ENCODE measurements around the gene ILKAP. TPM values are rescaled to one million over a fixed set of nuclear protein-coding genes. Genes with fewer than 3 reads are reported as not detected.

ILKAP gene
- total and polyA plus RNA-seq, 2 donors (not counting 1 experiment from before 2014, with no cell fraction given), result 82.5 to 98.6 TPM

DNA sequence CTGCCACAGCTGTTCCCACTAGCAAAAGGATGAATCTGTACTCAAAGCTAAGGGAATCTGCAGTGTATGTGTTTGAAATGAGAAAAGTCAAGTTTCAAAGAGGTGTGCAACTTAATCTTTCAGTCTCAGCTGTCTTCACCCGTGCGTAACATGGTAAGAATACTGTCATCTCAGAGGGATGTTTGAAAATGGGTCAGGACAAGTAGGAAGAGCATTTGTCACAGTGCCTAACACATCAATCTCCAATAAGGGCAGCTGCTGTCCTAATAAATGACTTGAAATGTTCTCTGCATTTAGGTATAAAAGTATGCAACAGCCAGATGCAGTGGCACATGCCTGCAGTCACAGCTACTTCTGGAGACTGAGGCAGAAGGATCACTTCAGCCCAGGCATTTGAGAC is 13.1 kb downstream of the ILKAP start:
- H3K4me2 ChIP-seq (replicated peaks; ENCODE audit: low read depth, low read length, poor library complexity, severe bottlenecking), result no peak overlapping the region
- H3K27ac Mint-ChIP-seq, result no peak overlapping the region
- no CpG with 5 or more reads among the region's 2 CpGs for WGBS (ENCODE audit: insufficient coverage)
- ATAC-seq (ENCODE audit: low read depth) (no peak), DNase-seq (no peak)
- intact Hi-C loops (cut with micrococcal nuclease), result no loop called here
- CTCF ChIA-PET, result no interaction called here
- H2AFZ ChIP-seq (ENCODE audit: insufficient read depth, low read depth, low read length, poor library complexity, severe bottlenecking), result no peak overlapping the region
- POLR2A ChIA-PET, result no interaction called here
- peaks cover 19% of the 10 kb centered on the region for H3K79me2 ChIP-seq (ENCODE audit: control insufficient read depth, insufficient read depth, low read length)
- no peak overlapping the region for H3K4me3 Mint-ChIP-seq
- H3K9ac ChIP-seq (ENCODE audit: low read length), result no peak overlapping the region
- H3K27me3 Mint-ChIP-seq, result no peaks in the 10 kb centered on the region
- no peaks in the 10 kb centered on the region for H3K9me3 Mint-ChIP-seq (ENCODE audit: insufficient read depth)
- no peaks in the 10 kb centered on the region for H3K9me3 ChIP-seq (ENCODE audit: control extremely low read depth in 1 of 3, control insufficient read depth in 2 of 3, insufficient read depth in 1 of 3, low read length in 2 of 3)
- peaks cover 2% of the 10 kb centered on the region for H3K4me1 Mint-ChIP-seq
- H3K36me3 ChIP-seq (replicated peaks in 1 of 2; ENCODE audit: control extremely low read depth in 1 of 2, control insufficient read depth in 1 of 2, extremely low read depth in 1 of 2, insufficient read depth in 2 of 2, low read length in 1 of 2), result peaks cover 8 to 81% of the 10 kb centered on the region in 2 experiments
- no peaks in the 10 kb centered on the region for H3K27me3 ChIP-seq (replicated peaks in 1 of 4; ENCODE audit: control extremely low read depth in 1 of 4, control insufficient read depth in 3 of 4, insufficient read depth in 4 of 4, low read length in 3 of 4)
- H3K4me1 ChIP-seq (ENCODE audit: control insufficient read depth in 2 of 2, insufficient read depth in 2 of 2, low read length in 2 of 2), result no peaks in the 10 kb centered on the region
- no peak overlapping the region for H3K4me3 ChIP-seq (ENCODE audit: control extremely low read depth in 1 of 5, extremely low read depth in 1 of 5, insufficient read depth in 1 of 5, low read depth in 2 of 5, low read length in 4 of 5)
- H4K20me1 ChIP-seq (ENCODE audit: control insufficient read depth, insufficient read depth, low read length, poor library complexity, severe bottlenecking), result peaks cover 30% of the 10 kb centered on the region
- no peak overlapping the region for H3K27ac ChIP-seq (ENCODE audit: low read length in 2 of 2)
- TF ChIP-seq EZH2 (IDR thresholded peaks at IDR 0.05; ENCODE audit: borderline replicate concordance, insufficient read depth, low read depth, low read length, poor library complexity, severe bottlenecking), result no peak
- TF ChIP-seq, protein P1, sequence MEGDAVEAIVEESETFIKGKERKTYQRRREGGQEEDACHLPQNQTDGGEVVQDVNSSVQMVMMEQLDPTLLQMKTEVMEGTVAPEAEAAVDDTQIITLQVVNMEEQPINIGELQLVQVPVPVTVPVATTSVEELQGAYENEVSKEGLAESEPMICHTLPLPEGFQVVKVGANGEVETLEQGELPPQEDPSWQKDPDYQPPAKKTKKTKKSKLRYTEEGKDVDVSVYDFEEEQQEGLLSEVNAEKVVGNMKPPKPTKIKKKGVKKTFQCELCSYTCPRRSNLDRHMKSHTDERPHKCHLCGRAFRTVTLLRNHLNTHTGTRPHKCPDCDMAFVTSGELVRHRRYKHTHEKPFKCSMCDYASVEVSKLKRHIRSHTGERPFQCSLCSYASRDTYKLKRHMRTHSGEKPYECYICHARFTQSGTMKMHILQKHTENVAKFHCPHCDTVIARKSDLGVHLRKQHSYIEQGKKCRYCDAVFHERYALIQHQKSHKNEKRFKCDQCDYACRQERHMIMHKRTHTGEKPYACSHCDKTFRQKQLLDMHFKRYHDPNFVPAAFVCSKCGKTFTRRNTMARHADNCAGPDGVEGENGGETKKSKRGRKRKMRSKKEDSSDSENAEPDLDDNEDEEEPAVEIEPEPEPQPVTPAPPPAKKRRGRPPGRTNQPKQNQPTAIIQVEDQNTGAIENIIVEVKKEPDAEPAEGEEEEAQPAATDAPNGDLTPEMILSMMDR (IDR thresholded peaks at IDR 0.05), result no peak

DNA sequence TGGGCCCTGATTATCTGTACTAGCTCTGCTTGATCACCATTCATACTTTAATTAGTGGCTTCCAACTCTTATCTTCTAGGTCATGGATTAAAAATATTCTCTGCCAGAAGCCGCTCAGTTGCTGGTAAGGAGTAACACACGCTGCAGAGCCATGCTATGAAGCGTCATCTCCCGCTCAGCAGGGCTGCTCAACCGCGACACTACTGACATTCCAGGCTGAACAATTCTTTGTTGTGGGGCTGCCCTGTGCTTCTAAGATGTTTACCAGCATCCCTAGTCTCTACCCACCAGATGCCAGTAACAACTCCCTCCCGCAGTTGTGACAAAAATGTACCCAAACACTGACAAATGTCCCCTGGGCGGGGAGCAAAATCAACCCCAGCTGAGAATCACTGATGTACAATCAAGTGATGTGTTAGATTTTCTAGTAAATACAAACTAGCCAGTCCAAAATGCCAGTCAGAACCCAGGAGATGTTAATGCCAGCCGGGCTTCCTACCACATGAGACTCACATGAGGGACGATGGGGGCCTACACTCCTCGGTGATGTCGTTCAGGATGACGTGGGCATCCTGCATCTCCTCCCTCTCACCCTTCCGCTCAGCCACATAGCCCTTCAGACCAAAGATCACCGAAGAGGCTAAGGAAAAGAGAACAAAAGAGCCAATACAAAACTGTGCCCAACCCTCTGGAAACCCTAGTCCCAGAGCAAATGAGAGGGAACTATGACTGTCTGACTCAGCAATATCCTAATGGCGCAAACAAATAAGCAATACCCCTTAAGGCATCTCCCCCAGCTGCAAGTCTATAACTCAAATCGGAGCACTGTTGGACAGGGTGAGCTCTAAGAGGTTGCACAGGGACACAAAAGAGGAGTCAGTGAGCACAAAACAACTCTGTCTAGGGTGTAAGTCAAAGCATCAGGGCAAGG is 15.6 kb downstream of the ILKAP start:
- 97% methylated on average over 16 of the region's 17 CpGs for WGBS (ENCODE audit: insufficient coverage)
- no peak overlapping the region for H3K4me3 Mint-ChIP-seq
- ATAC-seq (ENCODE audit: low read depth), result no peak
- no peak overlapping the region for H3K27ac Mint-ChIP-seq
- no peaks in the 10 kb centered on the region for H3K27me3 ChIP-seq (replicated peaks in 1 of 4; ENCODE audit: control extremely low read depth in 1 of 4, control insufficient read depth in 3 of 4, insufficient read depth in 4 of 4, low read length in 3 of 4)
- peaks cover 6% of the 10 kb centered on the region for H3K79me2 ChIP-seq (ENCODE audit: control insufficient read depth, insufficient read depth, low read length)
- no peaks in the 10 kb centered on the region for H3K27me3 Mint-ChIP-seq
- no peaks in the 10 kb centered on the region for H3K4me1 Mint-ChIP-seq
- no peak overlapping the region for H3K4me3 ChIP-seq (ENCODE audit: control extremely low read depth in 1 of 5, extremely low read depth in 1 of 5, insufficient read depth in 1 of 5, low read depth in 2 of 5, low read length in 4 of 5)
- ChIA-PET POLR2A (no interaction called here), CTCF (interaction anchor here (1.4 kb wide), 1 partner anchor 67 kb away, joined by 4 read pairs; no protein-coding TSS in a partner anchor)
- peaks cover 19% of the 10 kb centered on the region for H4K20me1 ChIP-seq (ENCODE audit: control insufficient read depth, insufficient read depth, low read length, poor library complexity, severe bottlenecking)
- H3K9me3 ChIP-seq (ENCODE audit: control extremely low read depth in 1 of 3, control insufficient read depth in 2 of 3, insufficient read depth in 1 of 3, low read length in 2 of 3), result no peaks in the 10 kb centered on the region
- H3K9me3 Mint-ChIP-seq (ENCODE audit: insufficient read depth), result no peaks in the 10 kb centered on the region
- no peak for DNase-seq
- no peak overlapping the region for H2AFZ ChIP-seq (ENCODE audit: insufficient read depth, low read depth, low read length, poor library complexity, severe bottlenecking)
- no peak overlapping the region for H3K4me2 ChIP-seq (replicated peaks; ENCODE audit: low read depth, low read length, poor library complexity, severe bottlenecking)
- no peak overlapping the region for H3K9ac ChIP-seq (ENCODE audit: low read length)
- peaks cover 10 to 88% of the 10 kb centered on the region in 2 experiments for H3K36me3 ChIP-seq (replicated peaks in 1 of 2; ENCODE audit: control extremely low read depth in 1 of 2, control insufficient read depth in 1 of 2, extremely low read depth in 1 of 2, insufficient read depth in 2 of 2, low read length in 1 of 2)
- no peaks in the 10 kb centered on the region for H3K4me1 ChIP-seq (ENCODE audit: control insufficient read depth in 2 of 2, insufficient read depth in 2 of 2, low read length in 2 of 2)
- intact Hi-C loops (cut with micrococcal nuclease), result no loop called here
- no peak overlapping the region for H3K27ac ChIP-seq (ENCODE audit: low read length in 2 of 2)
- TF ChIP-seq, protein P1 (IDR thresholded peaks at IDR 0.05), result no peak
- TF ChIP-seq EZH2 (IDR thresholded peaks at IDR 0.05; ENCODE audit: borderline replicate concordance, insufficient read depth, low read depth, low read length, poor library complexity, severe bottlenecking), result no peak
